ACC112 (cell line): ENCODE data around the gene ARHGEF7.

ENCODE experiments used
- H2AFZ ChIP-seq: fragments of 200-600 bp; sonication (generic); one replicate; pipeline ENCODE4 v1.6.0; 2017; ENCODE audit warnings: antibody characterized with exemption, low read length; ENCODE audit not compliant: unreplicated experiment
- H3K27ac ChIP-seq: fragments of 200-600 bp; sonication (generic); 2 replicates; pipeline ENCODE4 v1.5.1; 2014; ENCODE audit warnings: low read depth, mild to moderate bottlenecking, antibody characterized with exemption, low read length, moderate library complexity
- H3K27me3 ChIP-seq: fragments of 200-600 bp; sonication (generic); 2 replicates; pipeline ENCODE4 v1.6.1; 2014; ENCODE audit warnings: mild to moderate bottlenecking, antibody characterized with exemption, low read length, moderate library complexity, mixed read lengths; ENCODE audit not compliant: insufficient read depth
- H3K36me3 ChIP-seq: fragments of 200-600 bp; sonication (generic); 2 replicates; pipeline ENCODE4 v1.6.1; 2016; ENCODE audit warnings: mild to moderate bottlenecking, antibody characterized with exemption, low read length, moderate library complexity, mixed read lengths; ENCODE audit not compliant: insufficient read depth
- H3K4me1 ChIP-seq: fragments of 200-600 bp; sonication (generic); one replicate; pipeline ENCODE4 v1.6.1; 2016; ENCODE audit warnings: low read length, mixed read lengths; ENCODE audit not compliant: insufficient read depth, unreplicated experiment, control insufficient read depth
- H3K4me3 ChIP-seq: fragments of 200-600 bp; sonication (generic); 2 replicates; pipeline ENCODE4 v1.5.1; 2014; ENCODE audit warnings: mild to moderate bottlenecking, low read depth, low read length
- H3K79me2 ChIP-seq: fragments of 200-600 bp; sonication (generic); one replicate; pipeline ENCODE4 v1.6.0; 2016; ENCODE audit warnings: low read length; ENCODE audit not compliant: control insufficient read depth, unreplicated experiment, insufficient read depth

Gene ARHGEF7

GRCh38 chr13:111153977-111154332 is 38.8 kb downstream of the ARHGEF7 start:
- Histone ChIP-seq H3K36me3 (peaks cover 3% of the 10 kb centered on the region; the same call in 1 of the 2 replicates), H3K27me3 (peaks cover 17% of the 10 kb centered on the region; the same call in 1 of the 2 replicates), H3K4me1 (peaks cover 21% of the 10 kb centered on the region), H3K4me3 (peak overlapping the region; percentile 97), H3K27ac (peak overlapping the region; percentile 87), H3K79me2 (peaks cover 45% of the 10 kb centered on the region), H2AFZ (peak overlapping the region; percentile 85)

- Histone ChIP-seq H3K27me3 (no peaks in the 10 kb centered on the region), H3K4me3 (no peak overlapping the region), H3K27ac (peak overlapping the region; percentile 36), H3K4me1 (peaks cover 21% of the 10 kb centered on the region), H2AFZ (no peak overlapping the region), H3K36me3 (peaks cover 20% of the 10 kb centered on the region), H3K79me2 (peaks cover 69% of the 10 kb centered on the region)
Measured at GRCh38 chr13:111156421-111156820, 41.3 kb downstream of the ARHGEF7 start.

GRCh38 chr13:111158136-111158805 is 43.2 kb downstream of the ARHGEF7 start:
- Histone ChIP-seq H3K27me3 (no peaks in the 10 kb centered on the region), H3K79me2 (peaks cover 86% of the 10 kb centered on the region), H3K4me1 (peaks cover 16% of the 10 kb centered on the region), H3K36me3 (peaks cover 20% of the 10 kb centered on the region), H3K4me3 (no peak overlapping the region), H3K27ac (no peak overlapping the region), H2AFZ (no peak overlapping the region)

- Histone ChIP-seq H3K4me3 (no peak overlapping the region), H3K79me2 (peaks cover 91% of the 10 kb centered on the region), H2AFZ (no peak overlapping the region), H3K36me3 (peaks cover 20% of the 10 kb centered on the region), H3K27me3 (no peaks in the 10 kb centered on the region), H3K27ac (no peak overlapping the region), H3K4me1 (peaks cover 14% of the 10 kb centered on the region)
Measured at GRCh38 chr13:111159362-111160320, 44.5 kb downstream of the ARHGEF7 start.

GRCh38 chr13:111160648-111161047 is 45.5 kb downstream of the ARHGEF7 start:
- no peaks in the 10 kb centered on the region for H3K27me3 ChIP-seq
- no peak overlapping the region for H3K4me3 ChIP-seq
- H3K27ac ChIP-seq, result no peak overlapping the region
- no peak overlapping the region for H2AFZ ChIP-seq
- peaks cover 20% of the 10 kb centered on the region for H3K36me3 ChIP-seq
- peaks cover 5% of the 10 kb centered on the region for H3K4me1 ChIP-seq
- H3K79me2 ChIP-seq, result peaks cover 91% of the 10 kb centered on the region

GRCh38 chr13:111161601-111162600 is 46.8 kb downstream of the ARHGEF7 start:
- no peak overlapping the region for H2AFZ ChIP-seq
- no peaks in the 10 kb centered on the region for H3K4me1 ChIP-seq

GRCh38 chr13:111165241-111166010 is 50.3 kb downstream of the ARHGEF7 start:
- H3K27ac ChIP-seq, result no peak overlapping the region
- peaks cover 88% of the 10 kb centered on the region for H3K79me2 ChIP-seq
- no peaks in the 10 kb centered on the region for H3K4me1 ChIP-seq
- H2AFZ ChIP-seq, result no peak overlapping the region
- H3K36me3 ChIP-seq, result peaks cover 18% of the 10 kb centered on the region
- no peaks in the 10 kb centered on the region for H3K27me3 ChIP-seq
- H3K4me3 ChIP-seq, result no peak overlapping the region

More at GRCh38 chr13:111161601-111162600, 46.8 kb downstream of the ARHGEF7 start:
- no peaks in the 10 kb centered on the region for H3K27me3 ChIP-seq
- H3K36me3 ChIP-seq, result peaks cover 20% of the 10 kb centered on the region
- H3K79me2 ChIP-seq, result peaks cover 95% of the 10 kb centered on the region
- H3K4me3 ChIP-seq, result no peak overlapping the region
- H3K27ac ChIP-seq, result no peak overlapping the region

- no peak overlapping the region for H2AFZ ChIP-seq
- H3K27ac ChIP-seq, result no peak overlapping the region
- H3K79me2 ChIP-seq, result peaks cover 85% of the 10 kb centered on the region
- no peaks in the 10 kb centered on the region for H3K4me1 ChIP-seq
- no peaks in the 10 kb centered on the region for H3K27me3 ChIP-seq
- peaks cover 14% of the 10 kb centered on the region; the same call in 1 of the 2 replicates for H3K36me3 ChIP-seq
- no peak overlapping the region for H3K4me3 ChIP-seq
Measured at GRCh38 chr13:111166882-111167675, 52.0 kb downstream of the ARHGEF7 start.

- H3K4me3 ChIP-seq, result no peak overlapping the region
- H3K27me3 ChIP-seq, result no peaks in the 10 kb centered on the region
- H3K36me3 ChIP-seq, result peaks cover 14% of the 10 kb centered on the region; the same call in 1 of the 2 replicates
- no peaks in the 10 kb centered on the region for H3K4me1 ChIP-seq
- H2AFZ ChIP-seq, result no peak overlapping the region
- peaks cover 85% of the 10 kb centered on the region for H3K79me2 ChIP-seq
- no peak overlapping the region for H3K27ac ChIP-seq
Measured at GRCh38 chr13:111168107-111168506, 53.0 kb downstream of the ARHGEF7 start.
